ENCODE results near the gene CPT1B.

CPT1B gene

DNA sequence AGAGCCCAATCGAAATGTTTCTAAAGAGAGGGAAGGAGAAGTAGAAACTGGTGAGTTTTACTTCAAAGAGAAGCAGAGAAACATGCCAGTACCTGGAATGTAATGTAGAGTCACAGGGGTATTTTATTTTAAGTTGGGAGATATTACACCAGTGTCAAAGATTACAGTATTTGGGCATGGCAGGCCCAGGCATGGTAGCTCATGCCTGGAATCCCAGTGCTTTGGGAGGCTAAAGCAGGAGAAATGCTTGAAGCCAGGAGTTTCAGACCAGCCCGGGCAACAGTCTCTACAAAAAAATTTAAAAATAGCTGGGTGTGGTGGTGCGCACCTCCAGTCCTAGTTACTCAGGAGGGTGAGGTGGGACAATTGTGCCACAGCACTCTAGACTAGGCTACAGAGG, 18.2 kb downstream of the CPT1B start:
- no peaks in the 10 kb centered on the region for H3K27me3 ChIP-seq (replicated peaks; ENCODE audit: control insufficient read depth, insufficient read depth, low read length, poor library complexity, severe bottlenecking)
- H3K36me3 ChIP-seq (ENCODE audit: control insufficient read depth, insufficient read depth, low read length), result no peaks in the 10 kb centered on the region
- H3K4me1 ChIP-seq (ENCODE audit: control insufficient read depth, insufficient read depth, low read length, poor library complexity, severe bottlenecking), result peaks cover 8% of the 10 kb centered on the region
- DNase-seq, result no peak
- no peak overlapping the region for H3K27ac ChIP-seq (ENCODE audit: insufficient read depth, low read length, poor library complexity, severe bottlenecking)
- H3K4me3 ChIP-seq (ENCODE audit: insufficient read depth, low read depth, low read length, poor library complexity, severe bottlenecking), result no peak overlapping the region
- no peaks in the 10 kb centered on the region for H3K9me3 ChIP-seq (ENCODE audit: control insufficient read depth, low read length)

DNA sequence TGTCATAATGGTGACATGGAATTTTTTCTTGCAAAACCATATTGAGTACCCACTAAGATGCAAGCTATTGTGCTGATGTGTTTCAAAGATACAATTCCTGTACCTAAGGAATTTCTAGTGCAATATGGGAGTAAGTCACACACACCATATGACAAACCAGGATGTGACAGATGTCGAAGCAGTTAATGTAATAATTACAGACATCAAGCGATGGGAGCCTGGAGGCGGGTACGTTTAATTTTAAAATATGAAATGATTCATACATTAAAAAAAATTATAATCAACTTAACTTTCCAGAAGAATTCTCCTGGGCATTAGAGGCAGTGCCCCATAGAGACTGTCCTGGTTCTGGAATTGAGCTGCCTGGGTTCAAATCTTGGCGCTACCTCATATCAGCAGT, 21.5 kb downstream of the CPT1B start:
- H3K36me3 ChIP-seq (ENCODE audit: control insufficient read depth, insufficient read depth, low read length), result no peaks in the 10 kb centered on the region
- H3K27me3 ChIP-seq (replicated peaks; ENCODE audit: control insufficient read depth, insufficient read depth, low read length, poor library complexity, severe bottlenecking), result no peaks in the 10 kb centered on the region
- no peak for DNase-seq
- H3K4me1 ChIP-seq (ENCODE audit: control insufficient read depth, insufficient read depth, low read length, poor library complexity, severe bottlenecking), result no peaks in the 10 kb centered on the region
- H3K9me3 ChIP-seq (ENCODE audit: control insufficient read depth, low read length), result no peaks in the 10 kb centered on the region
- H3K4me3 ChIP-seq (ENCODE audit: insufficient read depth, low read depth, low read length, poor library complexity, severe bottlenecking), result no peak overlapping the region
- no peak overlapping the region for H3K27ac ChIP-seq (ENCODE audit: insufficient read depth, low read length, poor library complexity, severe bottlenecking)

DNA sequence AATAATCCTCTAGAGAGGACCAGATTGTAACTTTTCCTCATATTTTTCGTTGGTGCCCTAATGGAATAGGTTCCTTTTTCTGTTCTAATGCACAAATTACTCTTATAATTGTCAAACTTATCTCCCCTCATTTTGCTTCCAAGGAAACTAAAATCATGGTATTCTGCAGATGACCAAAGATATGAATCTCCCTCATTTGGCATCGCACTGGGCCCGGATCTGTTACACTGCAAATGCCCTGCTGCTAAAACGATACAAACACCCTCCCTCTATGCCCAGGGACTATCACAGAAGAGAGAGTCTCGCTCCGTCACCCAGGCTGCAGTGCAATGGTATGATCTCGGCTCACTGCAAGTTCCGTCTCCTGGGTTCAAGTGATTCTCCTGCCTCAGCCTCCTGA, 24.9 kb downstream of the CPT1B start:
- Histone ChIP-seq H3K4me3 (ENCODE audit: insufficient read depth, low read depth, low read length, poor library complexity, severe bottlenecking) (no peak overlapping the region), H3K27ac (ENCODE audit: insufficient read depth, low read length, poor library complexity, severe bottlenecking) (no peak overlapping the region), H3K27me3 (replicated peaks; ENCODE audit: control insufficient read depth, insufficient read depth, low read length, poor library complexity, severe bottlenecking) (no peaks in the 10 kb centered on the region), H3K9me3 (ENCODE audit: control insufficient read depth, low read length) (no peaks in the 10 kb centered on the region), H3K36me3 (ENCODE audit: control insufficient read depth, insufficient read depth, low read length) (no peaks in the 10 kb centered on the region), H3K4me1 (ENCODE audit: control insufficient read depth, insufficient read depth, low read length, poor library complexity, severe bottlenecking) (peaks cover 13% of the 10 kb centered on the region)
- no peak for DNase-seq

DNA sequence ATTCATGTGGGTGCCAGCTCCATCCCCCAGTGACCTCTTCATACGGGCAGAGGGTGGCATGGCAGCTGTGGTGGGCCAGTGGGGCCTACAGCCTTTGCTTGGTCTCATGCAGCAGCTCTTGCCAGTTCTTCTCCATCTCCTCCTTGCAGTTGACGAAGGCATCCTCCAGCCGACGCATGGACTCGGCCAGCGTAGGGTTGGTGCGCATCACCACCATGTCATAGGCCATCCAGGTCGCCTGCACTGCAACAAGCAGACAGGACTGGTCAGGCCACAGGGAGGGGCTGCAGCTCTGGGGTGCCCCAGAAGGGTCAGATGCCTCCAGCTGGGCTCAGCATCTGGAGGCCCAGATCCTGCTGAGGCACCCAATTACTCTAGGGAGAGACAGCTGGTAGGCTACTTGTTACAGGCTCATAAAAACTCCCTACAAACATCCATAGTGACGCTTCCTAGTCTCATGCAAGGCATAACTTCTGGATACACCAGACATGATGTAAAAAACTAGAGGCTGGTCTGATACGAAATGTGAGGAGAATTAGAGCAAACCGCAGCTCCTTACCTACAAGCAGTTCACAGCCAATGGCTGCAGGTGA, 27.0 kb downstream of the CPT1B start:
- no peak for DNase-seq
- no peak overlapping the region for H3K27ac ChIP-seq (ENCODE audit: insufficient read depth, low read length, poor library complexity, severe bottlenecking)
- peaks cover 22% of the 10 kb centered on the region for H3K4me1 ChIP-seq (ENCODE audit: control insufficient read depth, insufficient read depth, low read length, poor library complexity, severe bottlenecking)
- no peak overlapping the region for H3K4me3 ChIP-seq (ENCODE audit: insufficient read depth, low read depth, low read length, poor library complexity, severe bottlenecking)
- H3K9me3 ChIP-seq (ENCODE audit: control insufficient read depth, low read length), result no peaks in the 10 kb centered on the region
- H3K27me3 ChIP-seq (replicated peaks; ENCODE audit: control insufficient read depth, insufficient read depth, low read length, poor library complexity, severe bottlenecking), result no peaks in the 10 kb centered on the region
- H3K36me3 ChIP-seq (ENCODE audit: control insufficient read depth, insufficient read depth, low read length), result no peaks in the 10 kb centered on the region

DNA sequence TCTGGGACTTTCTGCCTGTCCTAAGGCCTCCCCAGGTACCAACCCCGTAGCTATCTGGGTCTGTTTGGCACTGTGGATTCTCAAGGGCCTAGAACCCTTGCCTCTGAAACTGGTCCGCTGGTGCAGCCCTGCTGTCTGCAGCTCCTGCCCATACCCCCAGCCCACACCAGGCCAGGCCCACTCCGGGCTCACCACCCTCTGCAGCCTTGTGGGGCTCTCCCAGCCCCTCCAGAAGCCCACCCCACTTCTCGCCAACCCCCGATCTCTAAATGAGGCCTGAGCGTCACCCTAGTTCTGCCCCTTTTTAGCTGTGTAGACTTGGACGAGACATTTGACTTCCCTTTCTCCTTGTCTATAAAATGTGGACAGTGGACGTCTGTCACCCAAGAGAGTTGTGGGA, 27.8 kb downstream of the CPT1B start:
- H3K27ac ChIP-seq (ENCODE audit: insufficient read depth, low read length, poor library complexity, severe bottlenecking), result no peak overlapping the region
- H3K9me3 ChIP-seq (ENCODE audit: control insufficient read depth, low read length), result no peaks in the 10 kb centered on the region
- H3K27me3 ChIP-seq (replicated peaks; ENCODE audit: control insufficient read depth, insufficient read depth, low read length, poor library complexity, severe bottlenecking), result no peaks in the 10 kb centered on the region
- no peak overlapping the region for H3K4me3 ChIP-seq (ENCODE audit: insufficient read depth, low read depth, low read length, poor library complexity, severe bottlenecking)
- H3K4me1 ChIP-seq (ENCODE audit: control insufficient read depth, insufficient read depth, low read length, poor library complexity, severe bottlenecking), result peaks cover 29% of the 10 kb centered on the region
- DNase-seq, result no peak
- H3K36me3 ChIP-seq (ENCODE audit: control insufficient read depth, insufficient read depth, low read length), result no peaks in the 10 kb centered on the region

DNA sequence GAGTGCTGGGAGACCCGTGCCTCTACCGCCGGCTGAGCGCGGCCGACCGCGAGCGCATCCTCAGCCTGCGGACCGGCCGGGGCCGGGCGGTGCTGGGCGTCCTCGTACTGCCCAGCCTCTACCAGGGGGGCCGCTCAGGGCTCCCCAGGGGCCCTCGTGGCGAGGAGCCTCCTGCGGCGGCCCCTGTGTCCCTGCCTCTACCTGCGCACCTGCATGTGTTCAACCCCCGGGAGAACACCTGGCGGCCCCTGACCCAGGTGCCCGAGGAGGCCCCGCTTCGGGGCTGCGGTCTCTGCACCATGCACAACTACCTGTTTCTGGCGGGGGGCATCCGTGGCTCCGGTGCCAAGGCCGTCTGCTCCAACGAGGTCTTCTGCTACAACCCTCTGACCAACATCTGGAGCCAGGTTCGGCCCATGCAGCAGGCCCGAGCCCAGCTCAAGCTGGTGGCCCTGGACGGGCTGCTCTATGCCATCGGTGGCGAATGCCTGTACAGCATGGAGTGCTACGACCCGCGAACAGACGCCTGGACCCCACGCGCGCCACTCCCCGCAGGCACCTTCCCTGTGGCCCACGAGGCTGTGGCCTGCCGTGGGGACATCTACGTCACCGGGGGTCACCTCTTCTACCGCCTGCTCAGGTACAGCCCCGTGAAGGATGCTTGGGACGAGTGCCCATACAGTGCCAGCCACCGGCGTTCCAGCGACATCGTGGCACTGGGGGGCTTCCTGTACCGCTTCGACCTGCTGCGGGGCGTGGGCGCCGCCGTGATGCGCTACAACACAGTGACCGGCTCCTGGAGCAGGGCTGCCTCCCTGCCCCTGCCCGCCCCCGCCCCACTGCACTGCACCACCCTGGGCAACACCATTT, 29.1 kb downstream of the CPT1B start:
- Histone ChIP-seq H3K9me3 (ENCODE audit: control insufficient read depth, low read length) (no peaks in the 10 kb centered on the region), H3K4me1 (ENCODE audit: control insufficient read depth, insufficient read depth, low read length, poor library complexity, severe bottlenecking) (peaks cover 39% of the 10 kb centered on the region), H3K27me3 (replicated peaks; ENCODE audit: control insufficient read depth, insufficient read depth, low read length, poor library complexity, severe bottlenecking) (no peaks in the 10 kb centered on the region), H3K36me3 (ENCODE audit: control insufficient read depth, insufficient read depth, low read length) (no peaks in the 10 kb centered on the region), H3K4me3 (ENCODE audit: insufficient read depth, low read depth, low read length, poor library complexity, severe bottlenecking) (peak overlapping the region; percentile 79), H3K27ac (ENCODE audit: insufficient read depth, low read length, poor library complexity, severe bottlenecking) (peak overlapping the region; percentile 73)
- DNase-seq, result no peak

DNA sequence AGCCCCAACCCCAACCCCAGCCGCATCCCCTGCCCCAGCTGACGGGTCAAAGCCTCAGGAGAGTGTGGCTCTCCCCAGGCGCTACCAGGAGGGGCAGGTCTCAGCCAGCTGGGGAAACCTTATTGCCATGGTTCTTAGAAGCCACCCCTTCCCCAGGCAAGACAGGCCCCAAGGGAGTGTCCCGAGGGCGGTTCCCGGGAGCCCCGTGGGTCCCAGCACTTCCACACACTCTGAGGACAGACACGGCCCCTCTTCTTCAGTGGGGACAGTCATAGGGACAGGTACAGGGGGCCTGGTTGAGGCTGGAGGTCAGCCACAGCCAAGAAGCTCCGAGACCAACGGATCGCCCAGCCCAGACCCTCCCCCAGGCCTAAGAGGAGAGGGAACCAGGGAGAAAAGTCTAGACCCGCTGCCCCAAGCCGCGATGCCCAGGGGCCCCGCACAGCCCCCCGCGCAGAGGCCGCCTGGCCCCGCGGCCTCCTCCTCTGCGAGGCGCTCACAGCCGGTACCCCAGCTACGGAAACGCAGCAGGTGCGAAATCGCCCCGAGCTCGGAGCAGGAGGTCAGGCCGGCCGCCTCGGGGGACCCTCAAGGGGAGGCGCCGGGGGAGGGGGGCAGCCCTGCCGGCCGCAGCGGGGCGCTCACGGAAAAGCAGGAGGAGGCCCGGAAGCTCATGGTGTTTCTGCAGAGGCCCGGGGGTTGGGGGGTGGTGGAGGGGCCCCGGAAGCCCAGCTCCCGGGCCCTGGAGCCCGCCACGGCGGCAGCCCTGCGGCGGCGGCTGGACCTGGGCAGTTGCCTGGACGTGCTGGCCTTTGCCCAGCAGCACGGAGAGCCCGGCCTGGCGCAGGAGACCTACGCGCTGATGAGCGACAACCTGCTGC, 29.9 kb downstream of the CPT1B start:
- H3K27ac ChIP-seq (ENCODE audit: insufficient read depth, low read length, poor library complexity, severe bottlenecking), result peak overlapping the region; percentile 73
- peak in 1 of 3 donors; percentile 51 for DNase-seq
- H3K4me1 ChIP-seq (ENCODE audit: control insufficient read depth, insufficient read depth, low read length, poor library complexity, severe bottlenecking), result peaks cover 39% of the 10 kb centered on the region
- H3K9me3 ChIP-seq (ENCODE audit: control insufficient read depth, low read length), result no peaks in the 10 kb centered on the region
- H3K36me3 ChIP-seq (ENCODE audit: control insufficient read depth, insufficient read depth, low read length), result no peaks in the 10 kb centered on the region
- H3K4me3 ChIP-seq (ENCODE audit: insufficient read depth, low read depth, low read length, poor library complexity, severe bottlenecking), result peak overlapping the region; percentile 79
- H3K27me3 ChIP-seq (replicated peaks; ENCODE audit: control insufficient read depth, insufficient read depth, low read length, poor library complexity, severe bottlenecking), result no peaks in the 10 kb centered on the region

DNA sequence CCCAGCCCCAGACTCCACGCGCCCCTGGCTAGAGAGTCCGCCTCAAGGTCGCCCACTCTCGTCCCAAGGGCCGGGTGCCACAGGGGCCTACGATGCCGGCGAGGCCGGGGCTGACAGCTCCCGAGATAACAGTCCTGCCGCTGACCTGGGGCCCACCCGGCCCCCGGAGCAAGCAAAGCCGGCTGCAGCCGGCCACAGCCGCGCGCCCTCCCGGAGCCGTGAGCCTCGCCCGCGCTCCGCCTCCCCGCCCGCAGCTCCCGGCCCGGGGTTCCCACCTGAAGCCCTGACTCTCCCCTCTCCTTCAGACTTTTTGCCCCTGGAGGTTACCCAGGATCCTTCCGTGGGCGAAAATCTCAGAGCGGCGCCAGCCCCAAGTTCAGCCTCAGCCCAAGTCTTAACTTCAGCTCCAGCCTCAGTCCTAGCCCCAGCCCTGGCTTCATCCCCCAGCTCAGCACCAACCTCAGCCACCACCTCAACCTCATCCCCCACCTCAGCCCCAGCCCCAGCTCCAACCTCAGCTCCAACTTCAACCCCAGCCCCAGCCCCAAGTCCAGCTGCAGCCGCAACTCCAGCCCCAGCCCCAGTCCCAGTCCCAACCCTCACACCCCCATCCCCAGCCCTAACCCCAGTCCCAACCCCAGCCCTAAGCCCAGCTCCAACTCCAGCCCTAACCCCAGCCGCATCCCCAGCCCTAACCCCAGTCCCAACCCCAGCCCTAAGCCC, 30.8 kb downstream of the CPT1B start:
- peak overlapping the region; percentile 73 for H3K27ac ChIP-seq (ENCODE audit: insufficient read depth, low read length, poor library complexity, severe bottlenecking)
- H3K4me1 ChIP-seq (ENCODE audit: control insufficient read depth, insufficient read depth, low read length, poor library complexity, severe bottlenecking), result peaks cover 39% of the 10 kb centered on the region
- no peaks in the 10 kb centered on the region for H3K36me3 ChIP-seq (ENCODE audit: control insufficient read depth, insufficient read depth, low read length)
- no peak for DNase-seq
- no peak overlapping the region for H3K4me3 ChIP-seq (ENCODE audit: insufficient read depth, low read depth, low read length, poor library complexity, severe bottlenecking)
- no peaks in the 10 kb centered on the region for H3K27me3 ChIP-seq (replicated peaks; ENCODE audit: control insufficient read depth, insufficient read depth, low read length, poor library complexity, severe bottlenecking)
- no peaks in the 10 kb centered on the region for H3K9me3 ChIP-seq (ENCODE audit: control insufficient read depth, low read length)

DNA sequence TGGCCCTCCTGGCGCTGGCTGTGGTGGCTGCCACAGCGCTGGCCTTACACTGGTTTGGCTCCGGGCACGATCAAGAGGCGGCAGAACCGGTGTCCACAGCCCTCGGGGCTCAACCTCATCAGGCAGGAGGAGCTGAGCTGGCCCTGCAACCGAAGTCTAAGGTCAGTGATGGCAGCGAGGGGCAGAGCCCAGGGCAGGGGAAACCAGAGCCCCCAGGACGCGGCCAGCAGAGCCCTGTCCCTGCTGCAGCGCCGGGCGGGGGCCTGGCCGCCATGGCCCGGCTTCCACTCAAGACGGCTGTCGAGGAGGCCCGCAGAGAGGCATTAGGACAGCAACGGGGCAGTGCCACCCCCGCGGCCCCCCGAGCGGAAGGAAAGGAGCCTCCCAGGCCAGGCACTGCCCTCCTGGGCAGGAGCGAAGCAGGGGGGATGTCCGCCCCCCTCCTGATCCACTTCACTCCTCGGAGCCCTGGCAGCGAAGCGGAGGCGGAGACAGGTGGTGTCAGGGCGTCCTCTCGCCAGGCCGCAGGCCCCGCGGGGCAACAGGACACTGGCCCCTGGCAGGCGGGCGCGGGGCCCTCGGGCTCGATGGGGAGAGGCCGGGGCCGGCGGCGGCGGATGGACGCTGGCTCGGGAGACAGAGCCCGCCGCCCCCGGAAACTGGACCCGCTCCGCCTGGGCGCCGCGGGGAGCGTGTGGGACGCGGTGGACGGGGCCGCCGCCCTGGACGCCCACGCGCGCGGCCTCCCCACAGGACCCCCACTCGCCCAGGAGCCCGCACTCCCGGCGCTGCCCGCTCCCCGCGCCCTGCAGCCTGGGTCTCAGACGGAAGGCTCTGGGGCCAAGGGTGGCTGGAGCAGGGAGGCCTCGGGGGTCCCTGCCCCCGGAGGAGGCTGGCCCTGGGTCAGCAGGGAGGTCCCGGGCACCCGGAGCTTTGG, 31.6 kb downstream of the CPT1B start:
- peaks cover 39% of the 10 kb centered on the region for H3K4me1 ChIP-seq (ENCODE audit: control insufficient read depth, insufficient read depth, low read length, poor library complexity, severe bottlenecking)
- H3K4me3 ChIP-seq (ENCODE audit: insufficient read depth, low read depth, low read length, poor library complexity, severe bottlenecking), result no peak overlapping the region
- no peaks in the 10 kb centered on the region for H3K36me3 ChIP-seq (ENCODE audit: control insufficient read depth, insufficient read depth, low read length)
- no peaks in the 10 kb centered on the region for H3K9me3 ChIP-seq (ENCODE audit: control insufficient read depth, low read length)
- H3K27me3 ChIP-seq (replicated peaks; ENCODE audit: control insufficient read depth, insufficient read depth, low read length, poor library complexity, severe bottlenecking), result no peaks in the 10 kb centered on the region
- no peak overlapping the region for H3K27ac ChIP-seq (ENCODE audit: insufficient read depth, low read length, poor library complexity, severe bottlenecking)
- no peak for DNase-seq

All from effector memory CD4-positive, alpha-beta T cell (primary cell).